IPS-20b (cell line): ENCODE data around the gene SLFNL1.

Source experiments
- H3K27ac ChIP-seq: one replicate; pipeline ENCODE4 v1.5.1; 2013; ENCODE audit warnings: low read length
- H3K27me3 ChIP-seq: 2 replicates; pipeline ENCODE4 v1.6.1; 2013; ENCODE audit warnings: mild to moderate bottlenecking, low read length, inconsistent platforms; ENCODE audit not compliant: insufficient read depth
- H3K36me3 ChIP-seq: 2 replicates; pipeline ENCODE4 v1.6.1; 2013; ENCODE audit warnings: low read depth, mild to moderate bottlenecking, inconsistent platforms, low read length, moderate library complexity; ENCODE audit not compliant: insufficient read depth
- H3K4me1 ChIP-seq: 2 replicates; pipeline ENCODE4 v1.6.1; 2013; ENCODE audit warnings: mild to moderate bottlenecking, control low read depth, inconsistent platforms, low read length, moderate library complexity; ENCODE audit not compliant: insufficient read depth
- H3K4me3 ChIP-seq: 2 replicates; pipeline ENCODE4 v1.5.1; 2013; ENCODE audit warnings: mild to moderate bottlenecking, low read length, inconsistent platforms
- H3K9ac ChIP-seq: 2 replicates; pipeline ENCODE4 v1.6.1; 2013; ENCODE audit warnings: low read depth, mild to moderate bottlenecking, inconsistent platforms, low read length, moderate library complexity
- H3K9me3 ChIP-seq: 2 replicates; pipeline ENCODE4 v1.6.1; 2013; ENCODE audit warnings: mild to moderate bottlenecking, low read depth, low read length, inconsistent platforms; ENCODE audit not compliant: insufficient read depth

Gene SLFNL1

GRCh38 chr1:41033272-41033671 lies 11.7 kb upstream of the SLFNL1 start:
- H3K27me3 ChIP-seq, result no peaks in the 10 kb centered on the region
- H3K36me3 ChIP-seq, result peaks cover 20% of the 10 kb centered on the region; the same call in 1 of the 2 replicates
- H3K9me3 ChIP-seq, result no peaks in the 10 kb centered on the region
- H3K9ac ChIP-seq, result no peak overlapping the region
- no peaks in the 10 kb centered on the region for H3K4me1 ChIP-seq
- no peak overlapping the region for H3K27ac ChIP-seq
- no peak overlapping the region for H3K4me3 ChIP-seq

- Histone ChIP-seq H3K27me3 (no peaks in the 10 kb centered on the region), H3K4me3 (no peak overlapping the region), H3K36me3 (peaks cover 16% of the 10 kb centered on the region; the same call in 1 of the 2 replicates), H3K27ac (no peak overlapping the region), H3K4me1 (no peaks in the 10 kb centered on the region), H3K9me3 (no peaks in the 10 kb centered on the region), H3K9ac (no peak overlapping the region)
Observed at GRCh38 chr1:41032147-41032546, 10.6 kb upstream of the SLFNL1 start.

- Histone ChIP-seq H3K36me3 (peaks cover 7% of the 10 kb centered on the region; the same call in 1 of the 2 replicates), H3K27me3 (peaks cover 4% of the 10 kb centered on the region; the same call in 1 of the 2 replicates), H3K4me3 (no peak overlapping the region), H3K4me1 (no peaks in the 10 kb centered on the region), H3K27ac (no peak overlapping the region), H3K9ac (no peak overlapping the region), H3K9me3 (no peaks in the 10 kb centered on the region)
Observed at GRCh38 chr1:41030872-41031616, 9.5 kb upstream of the SLFNL1 start.

- Histone ChIP-seq H3K4me1 (no peaks in the 10 kb centered on the region), H3K27me3 (peaks cover 24% of the 10 kb centered on the region; the same call in 1 of the 2 replicates), H3K36me3 (no peaks in the 10 kb centered on the region), H3K4me3 (no peak overlapping the region), H3K27ac (no peak overlapping the region), H3K9ac (no peak overlapping the region), H3K9me3 (no peaks in the 10 kb centered on the region)
Observed at GRCh38 chr1:41028034-41028642, 6.6 kb upstream of the SLFNL1 start.

GRCh38 chr1:41025979-41026819 lies 4.7 kb upstream of the SLFNL1 start:
- Histone ChIP-seq H3K27ac (no peak overlapping the region), H3K36me3 (no peaks in the 10 kb centered on the region), H3K4me1 (peaks cover 2% of the 10 kb centered on the region; the same call in 1 of the 2 replicates), H3K4me3 (no peak overlapping the region), H3K9ac (no peak overlapping the region), H3K27me3 (peaks cover 35% of the 10 kb centered on the region; the same call in 1 of the 2 replicates), H3K9me3 (no peaks in the 10 kb centered on the region)

GRCh38 chr1:41024953-41025352 lies 3.4 kb upstream of the SLFNL1 start:
- peaks cover 4% of the 10 kb centered on the region; the same call in 1 of the 2 replicates for H3K4me1 ChIP-seq
- H3K36me3 ChIP-seq, result no peaks in the 10 kb centered on the region
- no peaks in the 10 kb centered on the region for H3K9me3 ChIP-seq
- H3K9ac ChIP-seq, result no peak overlapping the region
- peaks cover 35% of the 10 kb centered on the region; the same call in 1 of the 2 replicates for H3K27me3 ChIP-seq
- H3K4me3 ChIP-seq, result no peak overlapping the region
- no peak overlapping the region for H3K27ac ChIP-seq

GRCh38 chr1:41023279-41023990 lies 1.9 kb upstream of the SLFNL1 start:
- peaks cover 4% of the 10 kb centered on the region; the same call in 1 of the 2 replicates for H3K4me1 ChIP-seq
- peaks cover 35% of the 10 kb centered on the region; the same call in 1 of the 2 replicates for H3K27me3 ChIP-seq
- H3K36me3 ChIP-seq, result peaks cover 9% of the 10 kb centered on the region; the same call in 1 of the 2 replicates
- H3K9me3 ChIP-seq, result no peaks in the 10 kb centered on the region
- H3K27ac ChIP-seq, result no peak overlapping the region
- no peak overlapping the region for H3K4me3 ChIP-seq
- no peak overlapping the region for H3K9ac ChIP-seq

GRCh38 chr1:41022424-41022823 lies 899 bp upstream of the SLFNL1 start:
- H3K27ac ChIP-seq, result no peak overlapping the region

GRCh38 chr1:41020654-41021053 lies 871 bp downstream of the SLFNL1 start:
- Histone ChIP-seq H3K36me3 (peaks cover 37% of the 10 kb centered on the region), H3K9me3 (no peaks in the 10 kb centered on the region), H3K27ac (no peak overlapping the region), H3K27me3 (peaks cover 28% of the 10 kb centered on the region; the same call in 1 of the 2 replicates), H3K4me3 (no peak overlapping the region), H3K9ac (no peak overlapping the region), H3K4me1 (peaks cover 4% of the 10 kb centered on the region; the same call in 1 of the 2 replicates)

More at GRCh38 chr1:41022424-41022823, 899 bp upstream of the SLFNL1 start:
- H3K9me3 ChIP-seq, result no peaks in the 10 kb centered on the region
- H3K9ac ChIP-seq, result no peak overlapping the region
- no peak overlapping the region for H3K4me3 ChIP-seq
- H3K36me3 ChIP-seq, result peaks cover 19% of the 10 kb centered on the region; the same call in 1 of the 2 replicates
- H3K4me1 ChIP-seq, result peaks cover 4% of the 10 kb centered on the region; the same call in 1 of the 2 replicates
- H3K27me3 ChIP-seq, result peaks cover 35% of the 10 kb centered on the region; the same call in 1 of the 2 replicates

- Histone ChIP-seq H3K27me3 (peaks cover 28% of the 10 kb centered on the region; the same call in 1 of the 2 replicates), H3K36me3 (peaks cover 42% of the 10 kb centered on the region), H3K4me3 (no peak overlapping the region), H3K27ac (no peak overlapping the region), H3K9me3 (no peaks in the 10 kb centered on the region), H3K4me1 (peaks cover 4% of the 10 kb centered on the region; the same call in 1 of the 2 replicates), H3K9ac (no peak overlapping the region)
Observed at GRCh38 chr1:41020109-41020576, 1.4 kb downstream of the SLFNL1 start.
